ELF-1 (cell line): ENCODE measurements around the gene FOXF2.
"Not testable (repeated sequence)": the region's sequence is repeated elsewhere in the genome, so short reads cannot be mapped to it uniquely, and the experiment has no call there.

Source experiments
- DNase-seq: peaks from one replicate; pipeline ENCODE4 v3.0.0-alpha.2; 2016; ENCODE audit warnings: low read depth, low spot score

The FOXF2 gene

GRCh38 chr6:1389369-1390132, at the start of gene FOXF2:
Gene FOXF2 (plus strand): TSS chr6:1389576. CDS start chr6:1389948, 372 bp downstream.
- no peak for DNase-seq

DNA sequence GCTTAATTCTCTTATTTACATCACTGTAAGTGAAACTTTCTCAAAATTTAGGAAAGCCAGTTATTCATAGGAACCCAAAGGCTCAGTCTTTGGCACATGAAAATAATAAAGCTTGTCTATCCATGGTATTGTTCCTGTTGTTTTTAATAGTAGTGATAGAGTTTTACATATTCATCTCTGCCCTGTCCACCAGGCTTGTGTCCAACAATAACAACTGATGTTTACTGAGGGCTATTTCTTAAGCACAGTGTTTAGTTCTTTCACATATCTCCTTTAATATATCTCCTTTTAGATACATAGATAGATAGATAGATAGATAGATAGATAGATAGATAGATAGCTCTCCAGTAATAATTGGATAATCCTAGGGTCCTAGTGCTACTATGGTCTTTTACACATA, 43.3 kb upstream of the FOXF2 start:
- no peak for DNase-seq

GRCh38 chr6:1346558-1347091, 42.8 kb upstream of the FOXF2 start:
- DNase-seq: no peak

DNA sequence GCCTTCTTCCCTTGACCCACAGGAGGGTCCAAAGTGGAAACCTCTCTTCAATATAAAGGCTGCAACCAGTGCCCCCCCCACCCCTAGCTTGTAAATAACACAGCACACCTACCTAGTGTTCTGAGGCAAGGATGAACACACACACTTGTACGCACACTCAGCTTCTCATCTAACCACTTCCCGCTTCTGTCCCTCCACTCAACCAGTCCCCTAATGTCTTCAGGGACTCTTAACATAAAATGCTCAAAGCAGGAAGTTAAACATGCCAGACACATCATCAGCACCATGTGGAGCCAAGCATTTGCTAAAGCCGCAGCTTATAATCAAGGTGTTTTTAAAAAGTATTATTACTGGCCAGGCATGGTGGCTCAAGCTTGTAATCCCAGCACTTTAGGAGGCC, 42.2 kb upstream of the FOXF2 start:
- DNase-seq: no peak

DNA sequence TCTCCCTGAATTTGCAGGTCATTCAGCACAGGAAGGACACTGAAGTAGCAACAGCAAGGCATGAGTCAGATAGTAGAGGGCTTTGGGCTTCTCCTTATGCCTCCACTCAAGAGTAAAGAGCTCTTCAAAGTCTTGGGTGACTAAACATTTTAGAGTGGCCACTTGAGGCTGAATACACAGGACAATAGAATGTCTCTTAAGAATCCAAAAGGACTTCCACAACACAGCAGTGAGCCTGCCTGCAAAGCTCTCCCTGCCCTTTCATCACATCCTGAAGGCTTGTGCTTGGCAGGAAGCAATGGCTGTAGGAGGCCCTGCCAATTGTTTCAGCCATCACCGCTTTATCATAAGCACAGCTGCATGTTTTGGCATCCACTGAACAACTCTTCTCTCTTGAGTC, 40.7 kb upstream of the FOXF2 start:
- DNase-seq: peak; percentile 28

- no peak for DNase-seq
These were observed 39.7 kb upstream of the FOXF2 start for GRCh38 chr6:1349655-1350054.

DNA sequence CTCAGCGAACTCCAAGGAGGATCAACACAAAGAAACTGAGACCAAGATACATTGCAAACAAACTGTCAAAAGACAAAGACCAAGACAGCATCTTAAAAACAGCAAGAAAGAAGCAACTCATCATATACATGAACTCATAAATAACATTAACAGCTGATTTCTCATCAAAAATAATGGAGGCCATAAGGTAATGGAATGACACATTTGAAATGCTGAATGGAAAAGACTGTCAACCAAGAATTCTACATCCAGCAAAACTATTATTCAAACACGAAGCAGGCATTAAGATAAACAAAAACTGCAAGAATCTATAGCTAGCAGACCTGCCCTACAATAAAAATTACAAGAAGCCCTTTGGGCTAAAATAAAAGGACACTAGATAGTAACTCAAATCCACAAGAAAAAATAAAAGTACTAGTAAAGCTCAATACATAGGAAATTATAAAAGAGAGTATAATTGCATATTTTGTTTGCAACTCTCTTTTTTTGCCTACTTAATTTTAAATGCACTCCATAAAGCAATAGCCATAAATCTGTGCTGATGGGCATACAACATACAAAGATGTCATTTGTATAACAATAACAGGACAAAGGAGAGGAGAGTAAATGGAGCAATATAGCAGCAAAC, 37.9 kb upstream of the FOXF2 start:
- no peak for DNase-seq

- DNase-seq: not testable (repeated sequence)
These were observed 34.3 kb upstream of the FOXF2 start for GRCh38 chr6:1355068-1355467.

GRCh38 chr6:1361717-1362116, 27.7 kb upstream of the FOXF2 start:
- not testable (repeated sequence) for DNase-seq

- no peak for DNase-seq
These were observed 26.7 kb upstream of the FOXF2 start for GRCh38 chr6:1362643-1363042.

GRCh38 chr6:1363298-1363697, 26.1 kb upstream of the FOXF2 start:
- no peak for DNase-seq

DNA sequence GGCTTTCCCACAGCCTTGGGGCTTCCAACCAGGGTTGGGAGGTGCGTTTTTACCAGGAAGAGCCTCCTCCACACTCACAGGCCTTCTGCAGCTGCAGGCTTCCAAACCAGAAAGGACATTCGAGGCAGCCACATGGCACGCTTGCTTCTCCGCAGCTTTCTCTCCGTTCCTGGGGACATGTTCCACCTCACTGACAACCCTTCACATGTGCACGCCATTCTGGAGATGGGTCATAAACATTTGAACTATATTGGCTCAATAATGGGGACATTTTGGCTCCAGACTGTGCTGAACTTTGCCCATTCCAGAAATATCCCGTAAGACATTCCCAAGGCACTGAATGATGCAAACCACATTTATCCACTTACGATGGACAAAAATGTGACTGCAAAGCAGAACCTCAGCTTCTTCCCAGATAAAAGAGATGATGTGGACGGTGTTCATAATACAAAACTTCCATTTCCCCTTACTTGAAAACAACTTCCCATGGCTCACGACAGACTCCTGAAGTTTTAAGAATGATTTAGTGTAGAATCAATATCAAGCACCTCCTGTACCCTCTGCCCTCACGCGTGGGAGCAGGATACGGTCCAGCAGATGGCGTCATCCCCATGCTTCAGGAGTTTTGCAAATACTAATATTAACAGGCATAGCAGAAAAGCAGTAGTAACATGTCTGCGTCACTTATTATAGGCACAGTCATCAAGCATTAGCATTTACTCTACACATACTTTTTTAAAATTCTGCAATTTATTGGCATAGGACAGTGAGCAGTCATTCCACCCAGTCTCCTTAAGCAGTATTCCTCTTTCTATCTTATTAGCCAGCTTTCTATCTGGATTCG, 25.4 kb upstream of the FOXF2 start:
- DNase-seq: no peak

- DNase-seq: no peak
These were observed 24.6 kb upstream of the FOXF2 start for GRCh38 chr6:1364791-1365190.

- DNase-seq: no peak
These were observed 23.7 kb upstream of the FOXF2 start for GRCh38 chr6:1365686-1366085.

- no peak for DNase-seq
These were observed 21.6 kb upstream of the FOXF2 start for GRCh38 chr6:1367771-1368170.

DNA sequence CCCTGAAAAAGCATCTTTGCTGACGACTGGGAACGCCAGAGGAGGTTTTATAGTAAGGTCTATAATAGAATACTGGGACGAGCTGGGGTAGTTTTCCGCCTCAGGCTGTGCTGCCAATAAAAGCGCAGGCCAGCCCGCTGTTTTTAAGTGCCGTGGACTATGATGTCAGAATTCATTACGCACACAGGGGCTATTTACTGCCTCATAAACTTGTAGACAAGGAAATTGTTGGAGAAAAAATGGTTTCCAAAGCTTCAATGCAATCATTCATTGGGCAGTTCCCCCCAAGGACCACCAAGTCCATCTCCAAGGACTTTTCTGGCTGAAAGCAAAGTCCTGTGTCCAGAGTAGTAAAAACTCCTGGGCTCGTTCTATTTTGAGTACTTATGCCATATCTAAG, 20.4 kb upstream of the FOXF2 start:
- no peak for DNase-seq

DNA sequence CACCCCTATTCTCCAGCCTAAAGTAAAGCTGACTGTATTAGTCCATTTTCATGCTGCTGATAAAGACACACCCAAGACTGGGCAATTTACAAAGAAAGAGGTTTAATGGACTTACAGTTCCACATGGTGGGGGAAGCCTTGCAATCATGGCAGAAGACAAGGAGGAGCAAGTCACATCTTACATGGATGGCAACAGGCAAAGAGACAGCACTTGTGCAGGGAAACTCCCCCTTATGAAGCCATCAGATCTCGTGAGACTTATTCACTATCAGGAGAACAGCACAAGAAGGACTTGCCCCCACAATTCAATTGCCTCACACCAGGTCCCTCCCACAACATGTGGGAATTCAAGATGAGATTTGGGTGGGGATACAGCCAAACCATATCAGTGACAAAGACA, 19.7 kb upstream of the FOXF2 start:
- not testable (repeated sequence) for DNase-seq

DNA sequence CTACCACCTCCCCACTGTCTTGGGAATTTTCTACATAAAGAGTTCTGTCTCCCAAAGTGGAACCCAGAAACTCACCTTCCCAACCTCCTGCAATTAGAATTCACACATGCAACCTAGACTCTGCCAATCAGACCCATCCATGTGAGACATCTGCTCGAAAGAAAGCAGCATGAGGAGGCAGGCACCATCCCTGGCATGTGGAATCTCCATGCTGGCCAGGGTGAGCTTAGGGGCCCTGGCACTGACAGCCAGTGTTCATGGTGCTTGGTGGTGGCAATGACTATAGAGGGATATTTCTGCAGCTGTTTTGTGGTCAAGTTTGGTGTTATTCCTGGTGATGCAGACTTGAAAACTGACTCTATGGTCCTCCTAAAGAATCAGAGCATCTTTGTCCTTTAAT, 17.4 kb upstream of the FOXF2 start:
- DNase-seq: no peak

DNA sequence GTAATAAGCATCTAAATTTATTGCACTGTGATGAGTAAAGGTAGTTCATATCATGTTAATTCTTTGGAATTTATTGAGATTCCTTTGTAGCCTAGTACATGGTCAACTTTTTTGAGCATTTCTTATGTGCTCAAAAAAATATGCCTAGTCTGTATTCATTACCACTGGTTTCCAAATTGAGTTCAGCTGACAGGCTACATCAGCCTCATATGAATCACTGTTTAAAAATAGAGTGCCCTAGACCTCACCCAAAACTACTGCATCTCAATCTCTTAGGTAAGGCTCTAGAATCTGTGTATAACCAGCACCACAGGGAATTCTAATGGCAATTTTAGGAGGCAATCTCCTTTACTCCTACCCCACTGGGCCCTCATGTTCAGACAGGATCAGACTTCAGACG, 16.7 kb upstream of the FOXF2 start:
- DNase-seq: no peak

- no peak for DNase-seq
These were observed 12.7 kb upstream of the FOXF2 start for GRCh38 chr6:1376653-1377052.

GRCh38 chr6:1377526-1377925, 11.8 kb upstream of the FOXF2 start:
- no peak for DNase-seq
